ENCODE results near the gene COL4A1. TPM values are rescaled to one million over a fixed set of nuclear protein-coding genes. Genes with fewer than 3 reads are reported as not detected.
A peak's percentile ranks its signal among the peaks of the same experiment; 100 is the strongest.

The COL4A1 gene
- polyA plus RNA-seq, 1 of the 3 experiments (the other 2 are of a cell fraction) = 30.3 TPM

- Histone ChIP-seq H3K9ac (peak overlapping the region; percentile 88; the same call in 1 of the 2 replicates), H4K20me1 (ENCODE audit: insufficient read depth) (peaks cover 14% of the 10 kb centered on the region; the same call in 1 of the 2 replicates), H2AFZ (ENCODE audit: low read depth) (no peak overlapping the region), H3K4me3 (ENCODE audit: low read depth in 2 of 2, low read length in 1 of 2) (peak overlapping the region; percentile 80 to 95), H3K9me3 (no peaks in the 10 kb centered on the region), H3K79me2 (ENCODE audit: insufficient read depth) (peaks cover 100% of the 10 kb centered on the region), H3K27me3 (ENCODE audit: insufficient read depth) (no peaks in the 10 kb centered on the region), H3K27ac (ENCODE audit: low read depth in 2 of 2, low read length in 1 of 2) (peak overlapping the region; percentile 66 to 79), H3K4me1 (ENCODE audit: control insufficient read depth in 1 of 2, insufficient read depth in 2 of 2, low read depth in 1 of 2, low read length in 1 of 2) (peaks cover 39 to 40% of the 10 kb centered on the region in 2 experiments; a peak in 3 of 4 replicates), H3K36me3 (replicated peaks in 1 of 2; ENCODE audit: control insufficient read depth in 1 of 2, insufficient read depth in 2 of 2, low read length in 1 of 2) (peaks cover 0 to 15% of the 10 kb centered on the region in 2 experiments), H3K4me2 (peak overlapping the region; percentile 98), H3F3A (replicated peaks; ENCODE audit: insufficient read depth) (peaks cover 3% of the 10 kb centered on the region), H3K9me2 (no peaks in the 10 kb centered on the region)
- 39% methylated on average over 2 of the region's 2 CpGs for WGBS (ENCODE audit: low lambda C conversion rate)
- no peak for DNase-seq
- ChIA-PET CTCF (interaction anchor here (0.7 to 4.1 kb wide), 11 partner anchors 9 to 217 kb away, joined by 3 to 15 read pairs (median 4); no protein-coding TSS in a partner anchor), POLR2A (interaction anchor here (0.8 to 2.4 kb wide), 3 partner anchors 58 to 78 kb away, joined by 3 to 10 read pairs (median 3); no protein-coding TSS in a partner anchor)
- TF ChIP-seq EP300 (IDR thresholded peaks at IDR 0.05; ENCODE audit: borderline replicate concordance in 1 of 2, low read depth in 1 of 2, low read length in 1 of 2) = 0 out of 4 replicates have a peak, but pooled peaks of 1 of the 2 experiments have one; percentile 5
- no peak for TF ChIP-seq IRF3 (IDR thresholded peaks at IDR 0.05; ENCODE audit: low read depth, low read length)
- TF ChIP-seq MEF2A (IDR thresholded peaks at IDR 0.05; ENCODE audit: borderline replicate concordance, low read depth) = no peak
- TF ChIP-seq TAF1 (IDR thresholded peaks at IDR 0.05; ENCODE audit: borderline replicate concordance, low read depth, low read length) = no peak
Measured at GRCh38 chr13:110305544-110305943, 1.4 kb downstream of the COL4A1 start.

GRCh38 chr13:110305001-110305400 is 2.0 kb downstream of the COL4A1 start:
- no peaks in the 10 kb centered on the region for H3K9me3 ChIP-seq
- H3K9ac ChIP-seq = peak overlapping the region; percentile 88; the same call in 1 of the 2 replicates
- H2AFZ ChIP-seq (ENCODE audit: low read depth) = no peak overlapping the region
- WGBS (ENCODE audit: low lambda C conversion rate) = 49% methylated on average over 4 of the region's 4 CpGs
- ChIA-PET POLR2A (interaction anchor here (0.8 to 2.4 kb wide), 3 partner anchors 59 to 67 kb away, joined by 3 to 10 read pairs (median 3); no protein-coding TSS in a partner anchor), CTCF (interaction anchor here (0.8 to 4.1 kb wide), 10 partner anchors 9 to 151 kb away, joined by 3 to 15 read pairs (median 4); no protein-coding TSS in a partner anchor)
- H3K79me2 ChIP-seq (ENCODE audit: insufficient read depth) = peaks cover 100% of the 10 kb centered on the region
- H3K4me3 ChIP-seq (ENCODE audit: low read depth in 2 of 2, low read length in 1 of 2) = peak overlapping the region; percentile 80 to 95; a peak in 3 of 4 replicates
- peak; percentile 55 for DNase-seq
- H4K20me1 ChIP-seq (ENCODE audit: insufficient read depth) = peaks cover 14% of the 10 kb centered on the region; the same call in 1 of the 2 replicates
- H3K27ac ChIP-seq (ENCODE audit: low read depth in 2 of 2, low read length in 1 of 2) = peak overlapping the region; percentile 66 to 79; a peak in 3 of 4 replicates
- peaks cover 0 to 15% of the 10 kb centered on the region in 2 experiments for H3K36me3 ChIP-seq (replicated peaks in 1 of 2; ENCODE audit: control insufficient read depth in 1 of 2, insufficient read depth in 2 of 2, low read length in 1 of 2)
- peak overlapping the region; percentile 98 for H3K4me2 ChIP-seq
- TF ChIP-seq RCOR1 (IDR thresholded peaks at IDR 0.05; ENCODE audit: low read length) = 0 out of 2 replicates have a peak, but pooled peaks have one; percentile 21
- TF ChIP-seq MEF2A (IDR thresholded peaks at IDR 0.05; ENCODE audit: borderline replicate concordance, low read depth) = no peak
- TF ChIP-seq USF1 (IDR thresholded peaks at IDR 0.05; ENCODE audit: borderline replicate concordance, low read depth) = no peak
- TF ChIP-seq CHD2 (IDR thresholded peaks at IDR 0.05; ENCODE audit: low read length, partially characterized antibody) = peak; percentile 20
- TF ChIP-seq NFIC (IDR thresholded peaks at IDR 0.05; ENCODE audit: borderline replicate concordance) = no peak
- no peak for TF ChIP-seq MXI1 (IDR thresholded peaks at IDR 0.05; ENCODE audit: low read depth, low read length)
- peak in 1 of 2 experiments; percentile 65; a peak in 1 of 4 replicates for TF ChIP-seq EP300 (IDR thresholded peaks at IDR 0.05; ENCODE audit: borderline replicate concordance in 1 of 2, low read depth in 1 of 2, low read length in 1 of 2)
- TF ChIP-seq MAX (IDR thresholded peaks at IDR 0.05; ENCODE audit: low read depth) = no peak
- peak; percentile 37; the same call in 1 of the 2 replicates for TF ChIP-seq GATA2 (CRISPR knock-in tag; IDR thresholded peaks at IDR 0.05)
- TF ChIP-seq GABPA (IDR thresholded peaks at IDR 0.05; ENCODE audit: low read depth) = no peak
- H3K27me3 ChIP-seq (ENCODE audit: insufficient read depth) = no peaks in the 10 kb centered on the region
- peaks cover 39 to 40% of the 10 kb centered on the region in 2 experiments; a peak in 3 of 4 replicates for H3K4me1 ChIP-seq (ENCODE audit: control insufficient read depth in 1 of 2, insufficient read depth in 2 of 2, low read depth in 1 of 2, low read length in 1 of 2)
- H3K9me2 ChIP-seq = no peaks in the 10 kb centered on the region
- H3F3A ChIP-seq (replicated peaks; ENCODE audit: insufficient read depth) = peaks cover 8% of the 10 kb centered on the region
